SU-DHL-6 (cell line): ENCODE data around the gene C9orf152.

Source experiments
- H2AFZ ChIP-seq: fragments of 200-600 bp; sonication (generic); 2 replicates; pipeline ENCODE4 v1.6.1; 2014; ENCODE audit warnings: low read depth, mild to moderate bottlenecking, moderate library complexity, mixed read lengths, antibody characterized with exemption, low read length; ENCODE audit not compliant: severe bottlenecking
- H3F3A ChIP-seq: fragments of 200-600 bp; shearing (Covaris generic); 2 replicates; pipeline ENCODE4 v1.6.0; 2016; ENCODE audit warnings: antibody characterized with exemption, mild to moderate bottlenecking; ENCODE audit not compliant: insufficient read depth
- H3K27ac ChIP-seq: fragments of 200-600 bp; sonication (generic); 2 replicates; pipeline ENCODE4 v1.5.1; 2016; ENCODE audit warnings: low read depth, mild to moderate bottlenecking, low read length, moderate library complexity, mixed read lengths
- H3K27me3 ChIP-seq: fragments of 200-600 bp; sonication (generic), shearing (Covaris generic); 2 replicates; pipeline ENCODE4 v1.6.0; 2014; ENCODE audit warnings: mild to moderate bottlenecking, low read length
- H3K36me3 ChIP-seq: fragments of 200-600 bp; sonication (generic); 2 replicates; pipeline ENCODE4 v1.6.1; 2014; ENCODE audit warnings: mild to moderate bottlenecking, low read length, mixed read lengths
- H3K4me2 ChIP-seq: fragments of 300-600, 200-600 bp; shearing (Covaris generic), sonication (generic); 2 replicates; pipeline ENCODE4 v1.6.0; 2014; ENCODE audit warnings: low read length, low read depth, mild to moderate bottlenecking; ENCODE audit not compliant: poor library complexity, severe bottlenecking
- H3K4me3 ChIP-seq: fragments of 200-600 bp; sonication (generic); 2 replicates; pipeline ENCODE4 v1.5.1; 2014; ENCODE audit warnings: antibody characterized with exemption, low read length, mild to moderate bottlenecking, mixed read lengths; ENCODE audit not compliant: insufficient read depth, poor library complexity, severe bottlenecking
- H3K79me2 ChIP-seq: fragments of 200-600 bp; sonication (generic); 2 replicates; pipeline ENCODE4 v1.6.1; 2014; ENCODE audit warnings: mild to moderate bottlenecking, low read length, moderate library complexity; ENCODE audit not compliant: insufficient read depth
- H3K9ac ChIP-seq: fragments of 200-600 bp; sonication (generic); 2 replicates; pipeline ENCODE4 v1.7.0; 2014; ENCODE audit warnings: mild to moderate bottlenecking, low read length
- H3K9me2 ChIP-seq: fragments of 200-600 bp; sonication (generic); replicated peaks from 2 replicates; pipeline ENCODE4 v1.6.1; 2014; ENCODE audit warnings: low read length; ENCODE audit not compliant: insufficient read depth
- H3K9me3 ChIP-seq: fragments of 200-600 bp; sonication (generic); 2 replicates; pipeline ENCODE4 v1.6.1; 2014; ENCODE audit warnings: low read length, mixed read lengths; ENCODE audit not compliant: insufficient read depth
- H4K20me1 ChIP-seq: fragments of 200-600 bp; sonication (generic); 2 replicates; pipeline ENCODE4 v1.6.1; 2014; ENCODE audit warnings: low read depth, mild to moderate bottlenecking, antibody characterized with exemption, low read length, moderate library complexity, mixed read lengths
- EZH2phosphoT487 ChIP-seq: fragments of 200-600 bp; sonication (generic), shearing (Covaris generic); conservative IDR thresholded peaks from 2 replicates; pipeline ENCODE4 v1.6.1; 2018; ENCODE audit warnings: mild to moderate bottlenecking, antibody characterized with exemption, low read length, moderate library complexity, mixed read lengths
- TF ChIP-seq, protein P1 (sequence below): fragments of 200-600 bp; sonication (generic); IDR thresholded peaks from one replicate; pipeline ENCODE4 v1.5.1; 2017; ENCODE audit warnings: antibody characterized with exemption, mild to moderate bottlenecking, low read length, moderate library complexity; ENCODE audit not compliant: insufficient read depth, poor library complexity, severe bottlenecking

Gene C9orf152

DNA sequence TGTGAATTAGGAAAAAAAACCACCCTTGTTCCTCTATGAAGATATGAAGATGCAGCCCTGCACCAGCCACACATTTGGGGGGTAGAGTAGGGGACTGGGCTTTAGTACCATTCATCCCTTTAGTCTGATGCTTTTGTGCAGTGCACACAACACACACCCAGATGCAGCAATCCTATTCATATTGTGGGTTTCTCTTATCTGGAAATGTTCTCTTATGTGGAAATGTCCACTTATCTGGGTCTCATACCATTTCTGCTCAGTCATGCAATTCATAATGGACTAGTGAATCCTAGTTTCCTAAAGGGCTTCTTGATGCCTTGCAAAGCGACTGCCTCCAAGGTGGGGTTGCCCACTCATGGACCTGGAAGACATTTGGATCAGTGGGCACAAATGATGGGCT is 47.8 kb downstream of the C9orf152 start:
- Histone ChIP-seq H3K4me2 (no peak overlapping the region), H3K36me3 (peaks cover 39% of the 10 kb centered on the region), H3K4me3 (no peak overlapping the region), H3K27me3 (no peaks in the 10 kb centered on the region), H3K79me2 (peaks cover 99% of the 10 kb centered on the region), H2AFZ (no peak overlapping the region), H3K9me3 (no peaks in the 10 kb centered on the region), H3K9me2 (no peaks in the 10 kb centered on the region), H3K27ac (no peak overlapping the region), H3K9ac (no peak overlapping the region), H4K20me1 (peaks cover 25% of the 10 kb centered on the region; the same call in 1 of the 2 replicates), H3F3A (0 out of 2 replicates have a peak, but pooled peaks cover 3% of the 10 kb centered on the region)
- no peak for TF ChIP-seq EZH2phosphoT487
- TF ChIP-seq, protein P1, sequence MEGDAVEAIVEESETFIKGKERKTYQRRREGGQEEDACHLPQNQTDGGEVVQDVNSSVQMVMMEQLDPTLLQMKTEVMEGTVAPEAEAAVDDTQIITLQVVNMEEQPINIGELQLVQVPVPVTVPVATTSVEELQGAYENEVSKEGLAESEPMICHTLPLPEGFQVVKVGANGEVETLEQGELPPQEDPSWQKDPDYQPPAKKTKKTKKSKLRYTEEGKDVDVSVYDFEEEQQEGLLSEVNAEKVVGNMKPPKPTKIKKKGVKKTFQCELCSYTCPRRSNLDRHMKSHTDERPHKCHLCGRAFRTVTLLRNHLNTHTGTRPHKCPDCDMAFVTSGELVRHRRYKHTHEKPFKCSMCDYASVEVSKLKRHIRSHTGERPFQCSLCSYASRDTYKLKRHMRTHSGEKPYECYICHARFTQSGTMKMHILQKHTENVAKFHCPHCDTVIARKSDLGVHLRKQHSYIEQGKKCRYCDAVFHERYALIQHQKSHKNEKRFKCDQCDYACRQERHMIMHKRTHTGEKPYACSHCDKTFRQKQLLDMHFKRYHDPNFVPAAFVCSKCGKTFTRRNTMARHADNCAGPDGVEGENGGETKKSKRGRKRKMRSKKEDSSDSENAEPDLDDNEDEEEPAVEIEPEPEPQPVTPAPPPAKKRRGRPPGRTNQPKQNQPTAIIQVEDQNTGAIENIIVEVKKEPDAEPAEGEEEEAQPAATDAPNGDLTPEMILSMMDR: no peak

DNA sequence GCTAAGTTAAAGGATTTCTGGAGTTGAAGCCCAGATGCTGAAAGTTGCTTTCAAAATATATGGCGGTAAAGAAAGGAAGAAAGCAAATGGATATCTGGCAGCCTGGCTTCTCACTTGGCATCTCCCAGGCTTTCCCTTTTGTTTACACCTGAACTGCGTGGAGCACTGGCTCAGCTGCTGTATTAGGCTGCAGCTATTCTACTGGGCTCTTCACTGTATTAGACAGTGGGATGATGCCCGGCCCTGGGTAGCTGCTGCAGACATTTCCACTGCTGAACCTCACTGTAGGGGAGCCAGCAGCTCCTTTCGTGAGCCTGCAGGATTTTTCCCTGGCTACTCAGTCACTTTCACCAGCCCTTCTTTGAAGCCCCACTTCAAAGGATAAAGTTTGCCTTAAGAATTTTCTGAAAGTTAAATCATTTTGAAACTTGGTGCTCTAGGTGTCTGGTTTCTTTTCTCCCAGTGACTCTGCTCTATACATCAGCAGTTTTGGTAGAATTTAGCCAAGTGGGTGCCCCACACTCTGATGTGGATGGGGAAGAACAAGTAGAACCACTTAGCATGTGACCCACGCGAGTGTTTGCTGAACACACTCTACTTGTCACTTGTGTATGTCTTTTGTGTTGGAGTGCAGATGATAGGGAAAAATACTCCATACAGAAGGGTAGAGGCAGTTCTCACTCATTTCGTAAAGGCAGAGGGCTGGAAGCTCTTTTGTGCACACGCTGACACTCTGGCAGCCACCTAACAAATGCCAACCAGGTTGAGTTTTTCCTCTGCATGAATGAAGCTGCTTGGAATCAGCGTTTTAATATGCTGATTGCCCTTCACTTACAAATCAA is 49.9 kb downstream of the C9orf152 start:
- Histone ChIP-seq H3K27me3 (no peaks in the 10 kb centered on the region), H3F3A (0 out of 2 replicates have a peak, but pooled peaks cover 3% of the 10 kb centered on the region), H3K27ac (no peak overlapping the region), H4K20me1 (peaks cover 20% of the 10 kb centered on the region; the same call in 1 of the 2 replicates), H3K79me2 (peaks cover 99% of the 10 kb centered on the region), H3K9ac (no peak overlapping the region), H3K4me2 (no peak overlapping the region), H3K36me3 (peaks cover 38% of the 10 kb centered on the region), H3K9me2 (no peaks in the 10 kb centered on the region), H3K9me3 (no peaks in the 10 kb centered on the region), H2AFZ (no peak overlapping the region), H3K4me3 (no peak overlapping the region)
- no peak for TF ChIP-seq EZH2phosphoT487
- TF ChIP-seq, protein P1: no peak

DNA sequence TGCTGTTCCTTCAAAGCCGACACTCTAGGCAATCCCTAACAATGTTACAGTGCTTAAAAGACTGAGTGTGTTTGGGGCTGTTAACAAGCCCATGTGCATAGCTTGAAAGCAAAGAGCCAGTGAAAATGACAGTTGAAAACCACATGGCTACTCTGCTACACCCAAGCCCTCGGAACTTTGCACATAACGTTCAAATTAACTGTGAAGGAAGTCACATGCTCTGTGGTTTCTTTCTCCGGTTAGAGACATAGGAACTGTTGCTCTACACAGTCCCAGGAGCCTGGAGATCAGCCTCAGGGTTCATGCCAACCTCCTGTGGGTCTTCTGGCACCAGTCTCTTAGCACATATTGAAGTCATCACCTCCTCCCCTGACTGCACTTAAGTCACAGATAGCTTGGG is 51.1 kb downstream of the C9orf152 start:
- no peaks in the 10 kb centered on the region for H3K9me2 ChIP-seq
- peaks cover 20% of the 10 kb centered on the region; the same call in 1 of the 2 replicates for H4K20me1 ChIP-seq
- H3K27me3 ChIP-seq: no peaks in the 10 kb centered on the region
- no peak for TF ChIP-seq EZH2phosphoT487
- TF ChIP-seq, protein P1: no peak
- H3K9ac ChIP-seq: no peak overlapping the region
- no peaks in the 10 kb centered on the region for H3K9me3 ChIP-seq
- peak overlapping the region; percentile 29 for H3K27ac ChIP-seq
- H3K4me2 ChIP-seq: peak overlapping the region; percentile 0
- peaks cover 100% of the 10 kb centered on the region for H3K79me2 ChIP-seq
- H3K4me3 ChIP-seq: no peak overlapping the region
- 0 out of 2 replicates have a peak, but pooled peaks cover 1% of the 10 kb centered on the region for H3F3A ChIP-seq
- H2AFZ ChIP-seq: no peak overlapping the region
- H3K36me3 ChIP-seq: peaks cover 38% of the 10 kb centered on the region
